HCT116 (cell line): ENCODE results near the gene PLD5. TPM values are rescaled to one million over a fixed set of nuclear protein-coding genes. Genes with fewer than 3 reads are reported as not detected.

Experiments used
- ATAC-seq: fragments of 200-7000 bp; cut with Tn5 transposase; 2 replicates; pipeline ENCODE4 v1.9.1; 2020; ENCODE audit warnings: mild to moderate bottlenecking, moderate library complexity
- BruUV-seq: library from RNA; stranded (reverse); fragments of 400-500 nt; replicated peaks from 2 replicates; lab custom pipeline; 2021; lab: Mats Ljungman, UMichigan
- CTCF ChIA-PET: fragments of 300-600 bp; sonication (Branson Sonifier 250); formaldehyde crosslinking; loops from one replicate; lab custom pipeline; 2021; ENCODE audit warnings: antibody characterized with exemption; lab: Charles Lee
- POLR2A ChIA-PET: fragments of 300-600, 350-600 bp; sonication (Branson Sonifier 250); formaldehyde crosslinking; loops from one replicate; lab custom pipeline; 2021; ENCODE audit warnings: antibody characterized with exemption; lab: Charles Lee
- RAD21 ChIA-PET, 2 experiments: fragments of 300-600 bp; sonication (Branson Sonifier 250); formaldehyde crosslinking; loops; one replicate each; lab custom pipeline; 2023; ENCODE audit warnings: low total read pairs in 2 of 2; ENCODE audit not compliant: uncharacterized antibody in 2 of 2, unreplicated experiment in 2 of 2, low non-redundant PET in 1 of 2; lab: Charles Lee
- DNase-seq: peaks from one replicate; pipeline ENCODE4 v3.0.0-alpha.2; 2010; ENCODE audit warnings: low read depth, low spot score
- H2AFZ ChIP-seq: fragments of 200-600 bp; shearing (Covaris generic), sonication (generic); 2 replicates; pipeline ENCODE4 v1.6.1; 2017; ENCODE audit warnings: low read depth, mixed run types, mixed read lengths, antibody characterized with exemption, low read length; ENCODE audit not compliant: poor library complexity, severe bottlenecking
- H3K27ac ChIP-seq: 2 replicates; pipeline ENCODE4 v1.5.1; 2012; ENCODE audit warnings: low read depth, low read length
- H3K27me3 ChIP-seq: fragments of 200-600 bp; sonication (generic); 2 replicates; pipeline ENCODE4 v1.6.1; 2016; ENCODE audit warnings: mixed run types, low read length, mixed read lengths; ENCODE audit not compliant: insufficient read depth
- H3K36me3 ChIP-seq, 2 experiments: fragments of 200-500 bp in 1 of 2; fragments of 200-600 bp in 1 of 2; sonication (Bioruptor generic) in 1 of 2; sonication (generic) in 1 of 2; 2 replicates each; pipeline versions ENCODE4 v1.5.1 to v1.6.1; 2014 to 2016; ENCODE audit warnings: low read length in 2 of 2, inconsistent platforms in 1 of 2, mixed read lengths in 1 of 2, mixed run types in 1 of 2; ENCODE audit not compliant: insufficient read depth in 2 of 2, control insufficient read depth in 1 of 2
- H3K4me1 ChIP-seq, 2 experiments: fragments of 200-600 bp in 1 of 2; sonication (generic) in 1 of 2; 2 replicates each; pipeline versions ENCODE4 v1.5.1 to v1.6.1; 2012 to 2017; ENCODE audit warnings: low read length in 2 of 2, inconsistent platforms in 1 of 2, mild to moderate bottlenecking in 1 of 2, mixed read lengths in 1 of 2, mixed run types in 1 of 2, moderate library complexity in 1 of 2; ENCODE audit not compliant: insufficient read depth in 2 of 2, control insufficient read depth in 1 of 2
- H3K4me2 ChIP-seq: fragments of 200-600 bp; sonication (generic); 2 replicates; pipeline ENCODE4 v1.6.1; 2017; ENCODE audit warnings: mixed run types, low read length, mixed read lengths
- H3K4me3 ChIP-seq, 2 experiments: fragments of 200-600 bp in 1 of 2; sonication (generic) in 1 of 2; replicated peaks in 1 of 2; 2 replicates each; pipeline ENCODE4 v1.5.1; 2011 to 2016; ENCODE audit warnings: low read length in 2 of 2, control low read depth in 1 of 2, low read depth in 1 of 2, mild to moderate bottlenecking in 1 of 2, mixed read lengths in 1 of 2, mixed run types in 1 of 2
- H3K79me2 ChIP-seq: fragments of 200-600 bp; sonication (generic); 2 replicates; pipeline ENCODE4 v1.6.1; 2017; ENCODE audit warnings: mild to moderate bottlenecking, mixed run types, low read length, moderate library complexity, mixed read lengths; ENCODE audit not compliant: insufficient read depth
- H3K9ac ChIP-seq: fragments of 200-600 bp; sonication (generic); 2 replicates; pipeline ENCODE4 v1.6.1; 2016; ENCODE audit warnings: low read length, mixed read lengths
- H3K9me2 ChIP-seq: fragments of 200-600 bp; sonication (generic), shearing (Covaris generic); 2 replicates; pipeline ENCODE4 v1.6.1; 2017; ENCODE audit warnings: mixed run types, mild to moderate bottlenecking, moderate library complexity; ENCODE audit not compliant: insufficient read depth
- H3K9me3 ChIP-seq, 2 experiments: fragments of 200-500 bp in 1 of 2; fragments of 200-600 bp in 1 of 2; sonication (Bioruptor generic) in 1 of 2; sonication (generic) in 1 of 2; 2 replicates each; pipeline ENCODE4 v1.6.1; 2014 to 2017; ENCODE audit warnings: low read length in 2 of 2, mixed read lengths in 2 of 2, inconsistent platforms in 1 of 2, low read depth in 1 of 2, mild to moderate bottlenecking in 1 of 2, mixed run types in 1 of 2, moderate library complexity in 1 of 2; ENCODE audit not compliant: control insufficient read depth in 1 of 2, insufficient read depth in 1 of 2
- H4K20me1 ChIP-seq: fragments of 200-600 bp; sonication (generic), shearing (Covaris generic); 2 replicates; pipeline ENCODE4 v1.6.1; 2017; ENCODE audit warnings: mixed run types, mild to moderate bottlenecking, moderate library complexity; ENCODE audit not compliant: insufficient read depth
- CBX3 ChIP-seq: IDR thresholded peaks from 2 replicates; pipeline ENCODE4 v1.6.1; 2012; ENCODE audit warnings: low read depth
- CEBPB ChIP-seq: IDR thresholded peaks from 2 replicates; pipeline ENCODE4 v1.6.1; 2012; ENCODE audit warnings: low read depth
- EGR1 ChIP-seq: IDR thresholded peaks from 2 replicates; pipeline ENCODE4 v1.6.1; 2012; ENCODE audit warnings: low read depth
- EZH2 ChIP-seq: fragments of 200-600 bp; sonication (generic); IDR thresholded peaks from 2 replicates; pipeline ENCODE4 v1.6.1; 2017; ENCODE audit warnings: antibody characterized with exemption, mixed run types
- EZH2phosphoT487 ChIP-seq: fragments of 200-600 bp; IDR thresholded peaks from 2 replicates; pipeline ENCODE4 v1.6.1; 2018; ENCODE audit warnings: antibody characterized with exemption, borderline replicate concordance
- FOSL1 ChIP-seq: IDR thresholded peaks from 2 replicates; pipeline ENCODE4 v1.6.1; 2012; ENCODE audit warnings: low read depth
- POLR2A ChIP-seq: IDR thresholded peaks from 2 replicates; pipeline ENCODE4 v1.7.0; 2011; ENCODE audit warnings: borderline replicate concordance; ENCODE audit not compliant: insufficient read depth, insufficient read length; ENCODE audit errors: extremely low read depth
- POLR2AphosphoS5 ChIP-seq: IDR thresholded peaks from 2 replicates; pipeline ENCODE4 v1.6.1; 2011; ENCODE audit warnings: mild to moderate bottlenecking, low read depth, low read length, moderate library complexity
- RAD21 ChIP-seq: IDR thresholded peaks from 2 replicates; pipeline ENCODE4 v1.6.1; 2012; ENCODE audit warnings: low read depth, mild to moderate bottlenecking
- SIN3A ChIP-seq: IDR thresholded peaks from 2 replicates; pipeline ENCODE4 v1.6.1; 2012; ENCODE audit warnings: low read depth
- SP1 ChIP-seq: IDR thresholded peaks from 2 replicates; pipeline ENCODE4 v1.6.1; 2012; ENCODE audit warnings: low read depth
- SRF ChIP-seq: IDR thresholded peaks from 2 replicates; pipeline ENCODE4 v1.6.1; 2012; ENCODE audit warnings: low read depth
- TCF7L2 ChIP-seq: IDR thresholded peaks from 2 replicates; pipeline ENCODE4 v1.7.0; 2011; ENCODE audit warnings: borderline replicate concordance, inconsistent platforms; ENCODE audit not compliant: insufficient read depth, insufficient read length; ENCODE audit errors: extremely low read depth
- YY1 ChIP-seq: IDR thresholded peaks from 2 replicates; pipeline ENCODE4 v1.6.1; 2011; ENCODE audit warnings: low read length, low read depth, moderate library complexity, mild to moderate bottlenecking; ENCODE audit not compliant: insufficient replicate concordance; ENCODE audit errors: extremely low read depth
- ZFX ChIP-seq: fragments of 450-650 bp; IDR thresholded peaks from 2 replicates; pipeline ENCODE4 v1.6.1; 2017
- intact Hi-C: fragments of 100-400 bp; cut with micrococcal nuclease; formaldehyde crosslinking; loops from 2 replicates; pipeline ENCODE4 v1.10.0; 2022
- total RNA-seq: library from RNA; stranded (reverse); gene quantifications from one replicate; pipeline ENCODE4 v1.2.1, GENCODE V29; 2021; ENCODE audit not compliant: unreplicated experiment
- TF ChIP-seq, protein P1 (sequence below): IDR thresholded peaks from 2 replicates; pipeline ENCODE4 v1.6.1; 2012
- TF ChIP-seq, protein P2 (sequence below): IDR thresholded peaks from 2 replicates; pipeline ENCODE4 v1.6.1; 2011; ENCODE audit warnings: mild to moderate bottlenecking, low read length, moderate library complexity; ENCODE audit not compliant: insufficient replicate concordance; ENCODE audit errors: extremely low read depth
- TF ChIP-seq, protein P3 (sequence below): IDR thresholded peaks from 2 replicates; pipeline ENCODE4 v1.6.1; 2012

PLD5 gene
- total RNA-seq, 1 experiment from 2014 or later, result not detected

DNA sequence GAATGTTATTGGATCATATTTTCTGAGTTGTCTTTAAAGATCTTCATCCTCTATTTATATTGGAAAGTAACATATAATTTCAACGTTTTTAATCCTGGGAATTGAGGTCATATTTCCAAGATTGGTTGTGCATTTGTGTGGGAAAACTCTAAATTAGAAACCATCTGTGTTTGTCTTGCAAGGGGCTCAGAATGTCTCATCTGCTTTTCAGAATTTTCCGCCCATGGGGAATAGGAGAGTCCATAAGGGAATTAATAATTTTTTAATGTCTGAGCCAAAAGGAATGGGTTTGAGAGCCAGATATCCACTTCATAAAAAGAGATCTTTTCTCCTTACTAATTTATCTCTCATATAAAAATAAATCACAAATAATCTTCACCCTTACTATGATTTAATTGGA, 440.8 kb downstream of the PLD5 start:
- TF ChIP-seq FOSL1 (no peak), TCF7L2 (no peak), SP1 (no peak), EZH2 (no peak), RAD21 (no peak), SRF (no peak), CBX3 (no peak), CEBPB (no peak), YY1 (no peak), EGR1 (no peak), EZH2phosphoT487 (no peak), SIN3A (no peak), POLR2AphosphoS5 (no peak), POLR2A (no peak), ZFX (no peak)
- TF ChIP-seq, protein P1, sequence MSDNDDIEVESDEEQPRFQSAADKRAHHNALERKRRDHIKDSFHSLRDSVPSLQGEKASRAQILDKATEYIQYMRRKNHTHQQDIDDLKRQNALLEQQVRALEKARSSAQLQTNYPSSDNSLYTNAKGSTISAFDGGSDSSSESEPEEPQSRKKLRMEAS, result no peak
- TF ChIP-seq, protein P2, sequence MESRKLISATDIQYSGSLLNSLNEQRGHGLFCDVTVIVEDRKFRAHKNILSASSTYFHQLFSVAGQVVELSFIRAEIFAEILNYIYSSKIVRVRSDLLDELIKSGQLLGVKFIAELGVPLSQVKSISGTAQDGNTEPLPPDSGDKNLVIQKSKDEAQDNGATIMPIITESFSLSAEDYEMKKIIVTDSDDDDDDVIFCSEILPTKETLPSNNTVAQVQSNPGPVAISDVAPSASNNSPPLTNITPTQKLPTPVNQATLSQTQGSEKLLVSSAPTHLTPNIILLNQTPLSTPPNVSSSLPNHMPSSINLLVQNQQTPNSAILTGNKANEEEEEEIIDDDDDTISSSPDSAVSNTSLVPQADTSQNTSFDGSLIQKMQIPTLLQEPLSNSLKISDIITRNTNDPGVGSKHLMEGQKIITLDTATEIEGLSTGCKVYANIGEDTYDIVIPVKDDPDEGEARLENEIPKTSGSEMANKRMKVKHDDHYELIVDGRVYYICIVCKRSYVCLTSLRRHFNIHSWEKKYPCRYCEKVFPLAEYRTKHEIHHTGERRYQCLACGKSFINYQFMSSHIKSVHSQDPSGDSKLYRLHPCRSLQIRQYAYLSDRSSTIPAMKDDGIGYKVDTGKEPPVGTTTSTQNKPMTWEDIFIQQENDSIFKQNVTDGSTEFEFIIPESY, result no peak
- TF ChIP-seq, protein P3, sequence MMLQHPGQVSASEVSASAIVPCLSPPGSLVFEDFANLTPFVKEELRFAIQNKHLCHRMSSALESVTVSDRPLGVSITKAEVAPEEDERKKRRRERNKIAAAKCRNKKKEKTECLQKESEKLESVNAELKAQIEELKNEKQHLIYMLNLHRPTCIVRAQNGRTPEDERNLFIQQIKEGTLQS, result no peak
- POLR2A ChIA-PET, result no interaction called here
- no peaks in the 10 kb centered on the region for H3K79me2 ChIP-seq
- H2AFZ ChIP-seq, result no peak overlapping the region
- no peaks in the 10 kb centered on the region for H3K9me3 ChIP-seq
- CTCF ChIA-PET, result no interaction called here
- no peak overlapping the region for H3K27ac ChIP-seq
- DNase-seq (no peak), ATAC-seq (no peak)
- no peaks in the 10 kb centered on the region for H3K4me1 ChIP-seq
- H3K36me3 ChIP-seq, result no peaks in the 10 kb centered on the region
- H3K4me2 ChIP-seq, result no peak overlapping the region
- no TSS peak for BruUV-seq
- no peaks in the 10 kb centered on the region for H3K9me2 ChIP-seq
- no peak overlapping the region for H3K9ac ChIP-seq
- peaks cover 61% of the 10 kb centered on the region for H3K27me3 ChIP-seq
- no peaks in the 10 kb centered on the region for H4K20me1 ChIP-seq
- H3K4me3 ChIP-seq, result no peak overlapping the region
- intact Hi-C loops, result no loop called here
- RAD21 ChIA-PET, result no interaction called here
